ENCODE data around the gene DCHS1.

Gene DCHS1

GRCh38 chr11:6682936-6683861 is 27.6 kb upstream of the DCHS1 start, which contains the start of gene MRPL17:
Gene MRPL17 (minus strand): TSS chr11:6683340. CDS start chr11:6683296, 44 bp downstream.
- FAIRE-seq: peak; percentile 100
- DNase-seq (ENCODE audit: insufficient read length): peak; percentile 90
- peak; percentile 39; the same call in 1 of the 2 replicates for TF ChIP-seq TAF1 (IDR thresholded peaks at IDR 0.05; ENCODE audit: borderline replicate concordance, low read depth, low read length)
- TF ChIP-seq POLR2AphosphoS5 (IDR thresholded peaks at IDR 0.05; ENCODE audit: low read depth, low read length): peak; percentile 97
- peak; percentile 98 for TF ChIP-seq POLR2A (IDR thresholded peaks at IDR 0.05; ENCODE audit: low read depth, low read length)

- DNase-seq (ENCODE audit: insufficient read length) (no peak), FAIRE-seq (no peak)
- TF ChIP-seq POLR2A (IDR thresholded peaks at IDR 0.05; ENCODE audit: low read depth, low read length) (no peak), POLR2AphosphoS5 (IDR thresholded peaks at IDR 0.05; ENCODE audit: low read depth, low read length) (no peak), TAF1 (IDR thresholded peaks at IDR 0.05; ENCODE audit: borderline replicate concordance, low read depth, low read length) (no peak)
Observed at GRCh38 chr11:6682591-6682935, 27.0 kb upstream of the DCHS1 start.

GRCh38 chr11:6681949-6682348 is 26.3 kb upstream of the DCHS1 start:
- peak; percentile 24 for FAIRE-seq
- DNase-seq (ENCODE audit: insufficient read length): no peak
- TF ChIP-seq TAF1 (IDR thresholded peaks at IDR 0.05; ENCODE audit: borderline replicate concordance, low read depth, low read length): no peak
- TF ChIP-seq POLR2A (IDR thresholded peaks at IDR 0.05; ENCODE audit: low read depth, low read length): no peak
- TF ChIP-seq POLR2AphosphoS5 (IDR thresholded peaks at IDR 0.05; ENCODE audit: low read depth, low read length): no peak

- FAIRE-seq (no peak), DNase-seq (ENCODE audit: insufficient read length) (no peak)
- TF ChIP-seq TAF1 (IDR thresholded peaks at IDR 0.05; ENCODE audit: borderline replicate concordance, low read depth, low read length): no peak
- no peak for TF ChIP-seq POLR2AphosphoS5 (IDR thresholded peaks at IDR 0.05; ENCODE audit: low read depth, low read length)
- TF ChIP-seq POLR2A (IDR thresholded peaks at IDR 0.05; ENCODE audit: low read depth, low read length): no peak
Observed at GRCh38 chr11:6681505-6681904, 25.9 kb upstream of the DCHS1 start.

- TF ChIP-seq POLR2AphosphoS5 (IDR thresholded peaks at IDR 0.05; ENCODE audit: low read depth, low read length) (no peak), TAF1 (IDR thresholded peaks at IDR 0.05; ENCODE audit: borderline replicate concordance, low read depth, low read length) (no peak), POLR2A (IDR thresholded peaks at IDR 0.05; ENCODE audit: low read depth, low read length) (no peak)
- DNase-seq (ENCODE audit: insufficient read length) (no peak), FAIRE-seq (no peak)
Observed at GRCh38 chr11:6677018-6677417, 21.4 kb upstream of the DCHS1 start.

GRCh38 chr11:6674862-6675261 is 19.3 kb upstream of the DCHS1 start:
- no peak for FAIRE-seq
- TF ChIP-seq TAF1 (IDR thresholded peaks at IDR 0.05; ENCODE audit: borderline replicate concordance, low read depth, low read length) (no peak), POLR2A (IDR thresholded peaks at IDR 0.05; ENCODE audit: low read depth, low read length) (no peak), POLR2AphosphoS5 (IDR thresholded peaks at IDR 0.05; ENCODE audit: low read depth, low read length) (no peak)
- no peak for DNase-seq (ENCODE audit: insufficient read length)

- FAIRE-seq (no peak), DNase-seq (ENCODE audit: insufficient read length) (no peak)
- TF ChIP-seq TAF1 (IDR thresholded peaks at IDR 0.05; ENCODE audit: borderline replicate concordance, low read depth, low read length) (no peak), POLR2A (IDR thresholded peaks at IDR 0.05; ENCODE audit: low read depth, low read length) (no peak), POLR2AphosphoS5 (IDR thresholded peaks at IDR 0.05; ENCODE audit: low read depth, low read length) (no peak)
Observed at GRCh38 chr11:6674219-6674597, 18.6 kb upstream of the DCHS1 start.

GRCh38 chr11:6673523-6674218 is 18.1 kb upstream of the DCHS1 start:
- peak; percentile 5 for FAIRE-seq
- TF ChIP-seq TAF1 (IDR thresholded peaks at IDR 0.05; ENCODE audit: borderline replicate concordance, low read depth, low read length) (no peak), POLR2A (IDR thresholded peaks at IDR 0.05; ENCODE audit: low read depth, low read length) (no peak), POLR2AphosphoS5 (IDR thresholded peaks at IDR 0.05; ENCODE audit: low read depth, low read length) (no peak)
- no peak for DNase-seq (ENCODE audit: insufficient read length)

- no peak for DNase-seq (ENCODE audit: insufficient read length)
- peak; percentile 40 for FAIRE-seq
- TF ChIP-seq POLR2AphosphoS5 (IDR thresholded peaks at IDR 0.05; ENCODE audit: low read depth, low read length) (no peak), TAF1 (IDR thresholded peaks at IDR 0.05; ENCODE audit: borderline replicate concordance, low read depth, low read length) (no peak), POLR2A (IDR thresholded peaks at IDR 0.05; ENCODE audit: low read depth, low read length) (no peak)
Observed at GRCh38 chr11:6671991-6672390, 16.4 kb upstream of the DCHS1 start.

- no peak for DNase-seq (ENCODE audit: insufficient read length)
- no peak for FAIRE-seq
- TF ChIP-seq TAF1 (IDR thresholded peaks at IDR 0.05; ENCODE audit: borderline replicate concordance, low read depth, low read length): no peak
- no peak for TF ChIP-seq POLR2A (IDR thresholded peaks at IDR 0.05; ENCODE audit: low read depth, low read length)
- no peak for TF ChIP-seq POLR2AphosphoS5 (IDR thresholded peaks at IDR 0.05; ENCODE audit: low read depth, low read length)
Observed at GRCh38 chr11:6670202-6670830, 14.7 kb upstream of the DCHS1 start.

GRCh38 chr11:6667733-6668374 is 12.2 kb upstream of the DCHS1 start:
- DNase-seq (ENCODE audit: insufficient read length) (no peak), FAIRE-seq (peak; percentile 89)
- TF ChIP-seq POLR2AphosphoS5 (IDR thresholded peaks at IDR 0.05; ENCODE audit: low read depth, low read length) (no peak), POLR2A (IDR thresholded peaks at IDR 0.05; ENCODE audit: low read depth, low read length) (no peak), TAF1 (IDR thresholded peaks at IDR 0.05; ENCODE audit: borderline replicate concordance, low read depth, low read length) (no peak)
